Stomach (tissue), 9 donors: ENCODE results near the gene HECTD4. TPM values are rescaled to one million over a fixed set of nuclear protein-coding genes. Genes with fewer than 3 reads are reported as not detected.

Experiments used
- DNase-seq, 2 donors: peaks; one replicate each; pipeline versions ENCODE4 v3.0.0 to v3.0.0-alpha.2; 2013 to 2019
- H3K27ac ChIP-seq, 5 donors: fragments of 200-600 bp in 4 of 5; sonication (generic) in 4 of 5; one replicate each; pipeline ENCODE4 v1.5.1; 2013 to 2019; ENCODE audit warnings: mild to moderate bottlenecking in 1 of 5, moderate library complexity in 1 of 5
- H3K27me3 ChIP-seq, 3 donors: fragments of 200-600 bp; sonication (generic); one replicate each; pipeline ENCODE4 v1.5.1; 2017 to 2019; ENCODE audit warnings: mixed run types in 1 of 3
- H3K36me3 ChIP-seq, 4 donors: fragments of 200-600 bp; sonication (generic); 1 replicate in 3 of 4; 2 replicates in 1 of 4; pipeline ENCODE4 v1.5.1; 2016 to 2019
- H3K4me1 ChIP-seq, 4 donors: fragments of 200-600 bp; sonication (generic); one replicate each; pipeline ENCODE4 v1.5.1; 2016 to 2019
- H3K4me3 ChIP-seq, 4 donors: fragments of 200-600 bp; sonication (generic) in 3 of 4; one replicate each; pipeline ENCODE4 v1.5.1; 2016 to 2019; ENCODE audit warnings: mild to moderate bottlenecking in 1 of 4
- H3K9me3 ChIP-seq, 4 donors: fragments of 200-600 bp; sonication (generic); one replicate each; pipeline ENCODE4 v1.5.1; 2016 to 2019
- CTCF ChIP-seq, 7 experiments: fragments of 450-650 bp in 4 of 7; fragments of 200-600 bp in 3 of 7; sonication (generic) in 3 of 7; IDR thresholded peaks; one replicate each; pipeline ENCODE4 v1.5.1; 2016 to 2019; ENCODE audit warnings: antibody characterized with exemption in 7 of 7, control low read depth in 2 of 7, mild to moderate bottlenecking in 1 of 7
- EP300 ChIP-seq: sonication (generic); formaldehyde crosslinking; IDR thresholded peaks from one replicate; pipeline ENCODE4 v1.6.1; 2017; ENCODE audit warnings: antibody characterized with exemption
- POLR2A ChIP-seq, 4 donors: fragments of 450-650 bp; IDR thresholded peaks; one replicate each; pipeline ENCODE4 v1.6.1; 2016; ENCODE audit warnings: antibody characterized with exemption in 4 of 4, control low read depth in 2 of 4, mild to moderate bottlenecking in 1 of 4, moderate library complexity in 1 of 4
- POLR2AphosphoS5 ChIP-seq, 3 donors: sonication (generic); formaldehyde crosslinking; IDR thresholded peaks; one replicate each; pipeline ENCODE4 v1.6.1; 2016; ENCODE audit warnings: antibody characterized with exemption in 3 of 3
- WGBS, 5 donors: extraction: QIAGEN DNeasy Blood & Tissue Kit in 3 of 5; methylation state at CpG; one replicate each; pipeline versions ENCODE4 v1.1.5 to v1.1.7; 2013 to 2018; 5-methylcytosine and 5-hydroxymethylcytosine counted together
- intact Hi-C: fragments of 100-400 bp; cut with DNase I; formaldehyde crosslinking; loops from one replicate; pipeline ENCODE4 v1.15.1; 2023; ENCODE audit warnings: low total_unique reads
- polyA plus RNA-seq, 3 donors: library from polyadenylated mRNA; stranded (reverse); fragments of 200-250 nt; gene quantifications; one replicate each; pipeline ENCODE4 v1.2.3, GENCODE V29; 2013
- total RNA-seq, 5 donors: library from RNA; depleted of rRNA; stranded (reverse); fragments of >200 nt; gene quantifications; one replicate each; pipeline versions ENCODE4 v1.1.0 to v1.2.3, GENCODE V29; 2014 to 2016
- donor health status: healthy with polysubstance abuse.
- donor health status: Bipolar disorder and iron deficiency.
- donor health status: healthy.

Gene HECTD4
- total and polyA plus RNA-seq, 8 donors, result 3.2 to 375 (median 58.7) TPM

- Histone ChIP-seq H3K4me1 (no peaks in the 10 kb centered on the region), H3K9me3 (no peaks in the 10 kb centered on the region), H3K27ac (no peak overlapping the region), H3K36me3 (peaks cover 89 to 100% (median 98%) of the 10 kb centered on the region in 4 donors), H3K27me3 (no peaks in the 10 kb centered on the region), H3K4me3 (no peak overlapping the region)
- DNase-seq, result peak in 1 of 2 donors; percentile 5
- TF ChIP-seq POLR2AphosphoS5 (IDR thresholded peaks at IDR 0.05) (no peak), POLR2A (IDR thresholded peaks at IDR 0.05) (no peak), EP300 (no peak), CTCF (IDR thresholded peaks at IDR 0.05) (no peak)
- 57 to 97% (median 92%) methylated on average over 1 of the region's 1 CpG for WGBS, 5 donors
- intact Hi-C loops, result no loop called here
Measured at GRCh38 chr12:112146123-112146522, 236.1 kb downstream of the HECTD4 start.

GRCh38 chr12:112140728-112141127 is 241.5 kb downstream of the HECTD4 start:
- Histone ChIP-seq H3K9me3 (no peaks in the 10 kb centered on the region), H3K36me3 (peaks cover 89 to 100% (median 100%) of the 10 kb centered on the region in 4 donors), H3K4me3 (no peak overlapping the region), H3K27ac (peak overlapping the region in 1 of 5 donors; percentile 42), H3K4me1 (peaks cover 0 to 5% (median 0%) of the 10 kb centered on the region in 4 donors), H3K27me3 (no peaks in the 10 kb centered on the region)
- WGBS, 5 donors, result 75 to 93% (median 93%) methylated on average over 5 of the region's 5 CpGs
- no peak for TF ChIP-seq EP300
- DNase-seq, result peak in 1 of 2 donors; percentile 23
- intact Hi-C loops, result no loop called here

- H3K4me3 ChIP-seq, result no peak overlapping the region
- no peak for TF ChIP-seq CTCF (IDR thresholded peaks at IDR 0.05)
- no peak for TF ChIP-seq POLR2A (IDR thresholded peaks at IDR 0.05)
- TF ChIP-seq EP300, result no peak
- TF ChIP-seq POLR2AphosphoS5 (IDR thresholded peaks at IDR 0.05), result no peak
- intact Hi-C loops, result no loop called here
- WGBS, 5 donors, result 86 to 94% (median 90%) methylated on average over 3 of the region's 3 CpGs
- H3K9me3 ChIP-seq, result no peaks in the 10 kb centered on the region
- H3K27ac ChIP-seq, result no peak overlapping the region
- peaks cover 43 to 64% (median 60%) of the 10 kb centered on the region in 4 donors for H3K36me3 ChIP-seq
- peaks cover 19 to 36% (median 24%) of the 10 kb centered on the region in 4 donors for H3K4me1 ChIP-seq
- DNase-seq, result no peak
- H3K27me3 ChIP-seq, result no peaks in the 10 kb centered on the region
Measured at GRCh38 chr12:112134731-112135130, 247.5 kb downstream of the HECTD4 start.

GRCh38 chr12:112133418-112133817 is 248.8 kb downstream of the HECTD4 start:
- DNase-seq, result no peak
- Histone ChIP-seq H3K4me1 (peaks cover 26 to 49% (median 34%) of the 10 kb centered on the region in 4 donors), H3K27ac (peak overlapping the region in 1 of 5 donors; percentile 29), H3K4me3 (no peak overlapping the region), H3K27me3 (no peaks in the 10 kb centered on the region), H3K36me3 (peaks cover 34 to 51% (median 47%) of the 10 kb centered on the region in 4 donors), H3K9me3 (no peaks in the 10 kb centered on the region)
- 90 to 96% (median 91%) methylated on average over 5 of the region's 5 CpGs for WGBS, 5 donors
- intact Hi-C loops, result no loop called here
- TF ChIP-seq CTCF (IDR thresholded peaks at IDR 0.05), result no peak

GRCh38 chr12:112131686-112132085 is 250.5 kb downstream of the HECTD4 start:
- Histone ChIP-seq H3K9me3 (no peaks in the 10 kb centered on the region), H3K27ac (peak overlapping the region in 2 of 5 donors; percentile 74 to 85), H3K36me3 (peaks cover 20 to 33% (median 29%) of the 10 kb centered on the region in 4 donors), H3K4me1 (peaks cover 34 to 66% (median 48%) of the 10 kb centered on the region in 4 donors), H3K27me3 (no peaks in the 10 kb centered on the region), H3K4me3 (no peak overlapping the region)
- 70 to 93% (median 75%) methylated on average over 1 of the region's 1 CpG for WGBS, 5 donors
- intact Hi-C loops, result no loop called here
- no peak for DNase-seq
- TF ChIP-seq POLR2AphosphoS5 (IDR thresholded peaks at IDR 0.05), result no peak
- TF ChIP-seq POLR2A (IDR thresholded peaks at IDR 0.05), result no peak
- TF ChIP-seq CTCF (IDR thresholded peaks at IDR 0.05), result no peak
- no peak for TF ChIP-seq EP300
